Heart left ventricle (tissue), 16 donors: ENCODE results near the gene PIM1. TPM values are rescaled to one million over a fixed set of nuclear protein-coding genes. Genes with fewer than 3 reads are reported as not detected.
A peak's percentile ranks its signal among the peaks of the same experiment; 100 is the strongest.

Experiments used
- ATAC-seq, 4 donors: fragments of 200-7000 bp; cut with Tn5 transposase; one replicate each; pipeline ENCODE4 v1.9.1; 2020 to 2022; ENCODE audit warnings: moderate library complexity in 4 of 4, mild to moderate bottlenecking in 3 of 4, moderate number of reproducible peaks in 1 of 4
- DNase-seq, 5 donors: peaks; one replicate each; pipeline ENCODE4 v3.0.0-alpha.2; 2020
- H3K27ac ChIP-seq, 12 donors: fragments of 200-600 bp; sonication (generic) in 4 of 12; one replicate each; pipeline versions ENCODE4 v1.5.0 to v1.8.0; 2016 to 2022; ENCODE audit warnings: mild to moderate bottlenecking in 2 of 12
- H3K27me3 ChIP-seq, 9 donors: fragments of 200-600 bp; sonication (generic) in 2 of 9; one replicate each; pipeline versions ENCODE4 v1.5.1 to v1.8.0; 2016 to 2022; ENCODE audit warnings: mild to moderate bottlenecking in 3 of 9
- H3K36me3 ChIP-seq, 9 donors: fragments of 200-600 bp; sonication (generic) in 2 of 9; one replicate each; pipeline versions ENCODE4 v1.5.0 to v1.8.0; 2018 to 2022; ENCODE audit warnings: mild to moderate bottlenecking in 2 of 9
- H3K4me1 ChIP-seq, 12 donors: fragments of 200-600 bp; sonication (generic) in 4 of 12; one replicate each; pipeline versions ENCODE4 v1.5.0 to v1.8.0; 2016 to 2022; ENCODE audit warnings: mild to moderate bottlenecking in 3 of 12
- H3K4me3 ChIP-seq, 12 donors: fragments of 200-600 bp; sonication (generic) in 4 of 12; one replicate each; pipeline versions ENCODE4 v1.5.0 to v1.8.0; 2017 to 2022; ENCODE audit warnings: mild to moderate bottlenecking in 9 of 12, moderate library complexity in 4 of 12
- H3K9me3 ChIP-seq, 12 donors: fragments of 200-600 bp; sonication (generic) in 4 of 12; one replicate each; pipeline versions ENCODE4 v1.5.0 to v1.8.0; 2016 to 2022; ENCODE audit warnings: mild to moderate bottlenecking in 1 of 12
- POLR2A ChIP-seq, 2 donors: fragments of 450-650 bp; IDR thresholded peaks; one replicate each; pipeline ENCODE4 v1.6.1; 2017; ENCODE audit warnings: antibody characterized with exemption in 2 of 2, mild to moderate bottlenecking in 2 of 2, moderate library complexity in 2 of 2
- WGBS, 4 donors: extraction: QIAGEN DNeasy Blood & Tissue Kit in 2 of 4; methylation state at CpG; one replicate each; pipeline versions ENCODE4 v1.1.5 to v1.1.7; 2013 to 2018; 5-methylcytosine and 5-hydroxymethylcytosine counted together
- intact Hi-C, 10 donors: fragments of 100-400 bp; cut with DNase I; formaldehyde crosslinking; loops; one replicate each; pipeline versions ENCODE4 v1.11.1 to v1.14.2; 2022
- polyA plus RNA-seq, 2 donors: library from polyadenylated mRNA; stranded (reverse); fragments of 200-250 nt; gene quantifications; one replicate each; pipeline ENCODE4 v1.2.3, GENCODE V29; 2013
- total RNA-seq, 9 donors: library from RNA; depleted of rRNA in 2 of 9; stranded (reverse); fragments of >200 nt in 2 of 9; fragmentation: NEBNext Ultra II Directional in 3 of 9; extraction: Animal tissue kit (Norgen Biotek cat#: 25700) in 3 of 9; gene quantifications; one replicate each; pipeline versions ENCODE4 v1.1.0 to v1.2.4, GENCODE V29; 2016 to 2023
- TF ChIP-seq, protein P1 (sequence below), 12 donors: fragments of 200-600 bp; sonication (generic) in 4 of 12; IDR thresholded peaks; one replicate each; pipeline versions ENCODE4 v1.5.0 to v1.8.0; 2018 to 2022; ENCODE audit warnings: antibody characterized with exemption in 12 of 12, mild to moderate bottlenecking in 5 of 12
- donor health status: ischemic (EF 13 %, LVEDD 7.1; RV severe dilation, severe dysfunction).
- donor health status: healthy with polysubstance abuse.
- donor health status: DM: no; HTN: yes; CAD: no.
- donor health status: DM: no; HTN: no; CAD: no.
- donor health status: ischemic (EF 25% LVEDD 6.9; RV normal size, moderate dysfunction).
- donor health status: ischemic (EF 25% LVEDD 5.7; RV mildly dilated, moderate dysfunction).
- donor health status: healthy.
- donor health status: DM: yes; HTN: yes; CAD: no.
- donor health status: ischemic (EF 35%, LVEDD 5.7; RV mildly dilated, moderate dysfunction).
- donor health status: nonischemic (EF 11% LVEDD 7.7; RV severe dilation, severe dysfunction).
- donor health status: DM: yes; HTN: yes; CAD: no.
- donor health status: PGD.
- donor health status: ischemic (EF 29% LVEDD 5.4; RV normal size, mild dysfunction).
- donor health status: nonischemic (EF 23%, LVEDD 6.1; RV moderate dilation, normal function).

PIM1 gene
- total and polyA plus RNA-seq, 11 donors: 7.0 to 81.8 (median 16.0) TPM

DNA sequence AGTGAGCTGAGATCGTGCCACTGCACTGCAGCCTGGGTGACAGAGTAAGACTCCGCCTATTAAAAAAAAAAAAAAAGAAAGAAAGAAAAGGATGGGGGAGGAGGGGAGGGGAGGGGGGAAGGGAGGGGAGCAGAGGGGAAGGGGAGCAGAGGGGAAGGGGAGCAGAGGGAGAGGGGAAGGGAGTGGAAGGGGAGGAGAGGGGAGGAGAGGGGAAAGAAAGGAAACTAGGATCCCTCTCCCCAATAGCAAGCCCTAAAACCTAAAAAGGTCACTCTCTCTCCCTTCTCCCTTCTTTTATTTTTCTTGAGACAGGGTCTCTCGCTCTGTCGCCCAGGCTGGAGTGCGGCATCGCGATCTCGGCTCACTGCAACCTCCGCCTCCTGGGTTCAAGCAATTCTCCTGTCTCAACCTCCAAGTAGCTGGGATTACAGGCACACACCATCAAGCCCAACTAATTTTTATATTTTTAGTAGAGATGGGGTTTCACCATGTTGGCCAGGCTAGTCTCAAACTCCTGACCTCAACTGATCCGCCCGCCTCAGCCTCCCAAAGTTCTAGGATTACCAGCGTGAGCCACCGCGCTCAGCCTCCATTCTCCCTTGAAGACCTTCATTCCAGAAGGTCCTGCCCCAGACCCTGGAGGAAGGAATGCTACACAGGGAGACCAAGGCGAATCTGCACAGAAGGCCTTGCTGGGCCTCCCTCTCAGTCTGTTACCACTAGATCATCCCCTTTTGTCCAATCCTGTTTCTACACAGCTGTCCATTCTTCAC lies 45.8 kb upstream of the PIM1 start:
- TF ChIP-seq, protein P1, sequence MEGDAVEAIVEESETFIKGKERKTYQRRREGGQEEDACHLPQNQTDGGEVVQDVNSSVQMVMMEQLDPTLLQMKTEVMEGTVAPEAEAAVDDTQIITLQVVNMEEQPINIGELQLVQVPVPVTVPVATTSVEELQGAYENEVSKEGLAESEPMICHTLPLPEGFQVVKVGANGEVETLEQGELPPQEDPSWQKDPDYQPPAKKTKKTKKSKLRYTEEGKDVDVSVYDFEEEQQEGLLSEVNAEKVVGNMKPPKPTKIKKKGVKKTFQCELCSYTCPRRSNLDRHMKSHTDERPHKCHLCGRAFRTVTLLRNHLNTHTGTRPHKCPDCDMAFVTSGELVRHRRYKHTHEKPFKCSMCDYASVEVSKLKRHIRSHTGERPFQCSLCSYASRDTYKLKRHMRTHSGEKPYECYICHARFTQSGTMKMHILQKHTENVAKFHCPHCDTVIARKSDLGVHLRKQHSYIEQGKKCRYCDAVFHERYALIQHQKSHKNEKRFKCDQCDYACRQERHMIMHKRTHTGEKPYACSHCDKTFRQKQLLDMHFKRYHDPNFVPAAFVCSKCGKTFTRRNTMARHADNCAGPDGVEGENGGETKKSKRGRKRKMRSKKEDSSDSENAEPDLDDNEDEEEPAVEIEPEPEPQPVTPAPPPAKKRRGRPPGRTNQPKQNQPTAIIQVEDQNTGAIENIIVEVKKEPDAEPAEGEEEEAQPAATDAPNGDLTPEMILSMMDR (IDR thresholded peaks at IDR 0.05): no peak
- TF ChIP-seq POLR2A (IDR thresholded peaks at IDR 0.05): no peak
- Histone ChIP-seq H3K9me3 (no peaks in the 10 kb centered on the region), H3K27ac (no peak overlapping the region), H3K27me3 (no peaks in the 10 kb centered on the region), H3K4me1 (peaks cover 0 to 22% (median 7%) of the 10 kb centered on the region in 12 donors), H3K4me3 (no peak overlapping the region), H3K36me3 (no peaks in the 10 kb centered on the region)
- WGBS, 4 donors: 95 to 98% (median 96%) methylated on average over 14 to 15 of the region's 15 CpGs
- intact Hi-C loops: no loop called here
- ATAC-seq: no peak
- DNase-seq: no peak

GRCh38 chr6:37125774-37126492 lies 44.0 kb upstream of the PIM1 start:
- ATAC-seq (no peak), DNase-seq (no peak)
- Histone ChIP-seq H3K27me3 (no peaks in the 10 kb centered on the region), H3K36me3 (no peaks in the 10 kb centered on the region), H3K4me3 (no peak overlapping the region), H3K27ac (no peak overlapping the region), H3K4me1 (peaks cover 0 to 30% (median 13%) of the 10 kb centered on the region in 12 donors), H3K9me3 (no peaks in the 10 kb centered on the region)
- 27 to 34% (median 33%) methylated on average over 20 of the region's 20 CpGs for WGBS, 4 donors
- intact Hi-C loops: no loop called here
- no peak for TF ChIP-seq POLR2A (IDR thresholded peaks at IDR 0.05)
- TF ChIP-seq, protein P1 (IDR thresholded peaks at IDR 0.05): no peak

DNA sequence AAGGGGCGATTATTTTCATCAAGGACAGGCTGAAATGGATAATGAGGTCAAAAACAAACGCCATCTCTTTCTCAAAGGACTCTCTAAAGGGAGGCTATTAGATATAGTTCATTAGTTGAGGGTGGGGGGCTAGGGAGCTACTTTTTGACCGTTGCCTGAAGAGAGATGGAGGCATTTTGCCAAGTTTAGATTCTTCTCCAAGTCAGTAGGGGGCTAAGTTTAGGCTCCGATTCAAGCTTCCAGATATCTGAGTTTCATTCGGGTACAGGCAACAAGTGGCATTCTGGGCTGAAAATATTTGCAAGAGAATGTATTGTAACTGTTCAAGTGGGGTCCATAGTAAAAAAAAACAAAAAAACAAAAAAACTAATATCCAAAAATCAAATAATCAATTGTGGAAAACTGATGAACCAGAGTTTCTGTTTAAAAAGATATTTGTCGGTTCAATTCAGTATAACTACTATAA lies 43.4 kb upstream of the PIM1 start:
- H3K4me3 ChIP-seq: no peak overlapping the region
- WGBS, 4 donors: 47 to 56% (median 53%) methylated on average over 6 of the region's 6 CpGs
- no peaks in the 10 kb centered on the region for H3K27me3 ChIP-seq
- peaks cover 0 to 36% (median 15%) of the 10 kb centered on the region in 12 donors for H3K4me1 ChIP-seq
- intact Hi-C loops: no loop called here
- ATAC-seq (no peak), DNase-seq (no peak)
- TF ChIP-seq POLR2A (IDR thresholded peaks at IDR 0.05): no peak
- TF ChIP-seq, protein P1 (IDR thresholded peaks at IDR 0.05): no peak
- no peaks in the 10 kb centered on the region for H3K36me3 ChIP-seq
- H3K9me3 ChIP-seq: no peaks in the 10 kb centered on the region
- peak overlapping the region in 1 of 12 donors; percentile 93 for H3K27ac ChIP-seq

- Histone ChIP-seq H3K27me3 (no peaks in the 10 kb centered on the region), H3K9me3 (no peaks in the 10 kb centered on the region), H3K4me1 (peaks cover 0 to 42% (median 17%) of the 10 kb centered on the region in 12 donors), H3K4me3 (no peak overlapping the region), H3K27ac (peak overlapping the region in 1 of 12 donors; percentile 93), H3K36me3 (no peaks in the 10 kb centered on the region)
- intact Hi-C loops: no loop called here
- TF ChIP-seq POLR2A (IDR thresholded peaks at IDR 0.05): no peak
- TF ChIP-seq, protein P1 (IDR thresholded peaks at IDR 0.05): no peak
- ATAC-seq (no peak), DNase-seq (no peak)
- WGBS, 4 donors: 83 to 93% (median 87%) methylated on average over 1 of the region's 1 CpG
Observed at GRCh38 chr6:37126961-37127616, 42.9 kb upstream of the PIM1 start.
